ENCODE data around the gene TUBB2A. TPM values are rescaled to one million over a fixed set of nuclear protein-coding genes. Genes with fewer than 3 reads are reported as not detected.

The TUBB2A gene
- total RNA-seq, 1 donor from 2014 or later: 401 TPM

DNA sequence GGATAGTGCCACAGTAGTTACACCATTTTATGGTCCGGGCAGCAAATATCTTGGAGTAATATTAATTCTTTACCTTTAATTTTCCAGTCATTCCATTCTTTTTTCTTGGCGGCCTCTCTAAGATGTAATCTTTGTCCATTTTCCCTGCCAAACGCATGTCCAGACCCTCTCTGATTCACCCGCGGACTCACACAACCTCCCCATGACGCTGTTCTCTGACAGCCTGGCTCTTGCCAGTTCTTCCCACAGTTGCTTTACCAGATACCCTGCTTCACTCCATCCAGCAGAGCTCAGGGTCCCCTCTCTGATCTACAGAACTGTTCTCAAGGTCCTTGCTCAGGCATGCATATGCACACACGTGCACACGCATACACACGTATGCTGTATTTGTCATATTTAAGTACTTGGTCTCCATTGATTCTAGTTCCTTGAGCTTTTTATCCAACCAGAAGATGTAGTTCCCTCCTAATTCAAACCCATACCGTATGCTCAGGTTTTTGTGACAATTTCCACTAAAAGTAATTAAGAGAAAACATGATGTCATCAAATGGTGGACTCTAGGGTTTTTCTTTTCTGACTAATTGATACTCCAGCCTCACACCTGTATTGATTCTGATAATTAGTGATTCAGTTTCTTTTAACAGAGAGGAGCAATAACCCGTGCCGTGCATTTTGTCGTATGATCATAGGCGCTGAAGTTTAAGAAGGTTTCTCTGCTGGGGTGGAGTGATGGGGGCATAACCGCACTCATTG is 28.8 kb downstream of the TUBB2A start:
- Mint-ChIP-seq H3K9me3 (ENCODE audit: unreplicated experiment) (no peaks in the 10 kb centered on the region), H3K27me3 (ENCODE audit: low read depth, unreplicated experiment) (no peaks in the 10 kb centered on the region), H3K27ac (ENCODE audit: unreplicated experiment) (no peak overlapping the region), H3K4me3 (ENCODE audit: unreplicated experiment) (no peak overlapping the region), H3K36me3 (ENCODE audit: low read depth, unreplicated experiment) (peaks cover 21% of the 10 kb centered on the region), H3K4me1 (ENCODE audit: low read depth, unreplicated experiment) (no peaks in the 10 kb centered on the region)
- no peak overlapping the region for H2AFZ ChIP-seq (ENCODE audit: low read depth, low read length)
- H3K27ac ChIP-seq (ENCODE audit: low read depth, low read length): no peak overlapping the region
- no peaks in the 10 kb centered on the region for H3K27me3 ChIP-seq (ENCODE audit: insufficient read depth, low read length)
- H3K9ac ChIP-seq (ENCODE audit: low read length): no peak overlapping the region
- FAIRE-seq (no peak), DNase-seq (ENCODE audit: low read depth) (no peak)
- no peak for TF ChIP-seq EZH2 (IDR thresholded peaks at IDR 0.05; ENCODE audit: insufficient read depth, low read length)
- TF ChIP-seq, protein P1, sequence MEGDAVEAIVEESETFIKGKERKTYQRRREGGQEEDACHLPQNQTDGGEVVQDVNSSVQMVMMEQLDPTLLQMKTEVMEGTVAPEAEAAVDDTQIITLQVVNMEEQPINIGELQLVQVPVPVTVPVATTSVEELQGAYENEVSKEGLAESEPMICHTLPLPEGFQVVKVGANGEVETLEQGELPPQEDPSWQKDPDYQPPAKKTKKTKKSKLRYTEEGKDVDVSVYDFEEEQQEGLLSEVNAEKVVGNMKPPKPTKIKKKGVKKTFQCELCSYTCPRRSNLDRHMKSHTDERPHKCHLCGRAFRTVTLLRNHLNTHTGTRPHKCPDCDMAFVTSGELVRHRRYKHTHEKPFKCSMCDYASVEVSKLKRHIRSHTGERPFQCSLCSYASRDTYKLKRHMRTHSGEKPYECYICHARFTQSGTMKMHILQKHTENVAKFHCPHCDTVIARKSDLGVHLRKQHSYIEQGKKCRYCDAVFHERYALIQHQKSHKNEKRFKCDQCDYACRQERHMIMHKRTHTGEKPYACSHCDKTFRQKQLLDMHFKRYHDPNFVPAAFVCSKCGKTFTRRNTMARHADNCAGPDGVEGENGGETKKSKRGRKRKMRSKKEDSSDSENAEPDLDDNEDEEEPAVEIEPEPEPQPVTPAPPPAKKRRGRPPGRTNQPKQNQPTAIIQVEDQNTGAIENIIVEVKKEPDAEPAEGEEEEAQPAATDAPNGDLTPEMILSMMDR (IDR thresholded peaks at IDR 0.05; ENCODE audit: insufficient read depth, low read depth, low read length): no peak
- no peaks in the 10 kb centered on the region for H3K4me1 ChIP-seq (ENCODE audit: insufficient read depth, low read length)
- no peak overlapping the region for H3K4me3 ChIP-seq (ENCODE audit: insufficient read depth, low read depth, low read length)
- no peaks in the 10 kb centered on the region for H4K20me1 ChIP-seq (ENCODE audit: insufficient read depth, low read length)
- no peak overlapping the region for H3K4me2 ChIP-seq (ENCODE audit: low read length)
- no peaks in the 10 kb centered on the region for H3K79me2 ChIP-seq (ENCODE audit: insufficient read depth, low read length)
- H3K36me3 ChIP-seq (ENCODE audit: insufficient read depth, low read length): peaks cover 3% of the 10 kb centered on the region
- H3K9me3 ChIP-seq (ENCODE audit: insufficient read depth, low read depth, low read length): no peaks in the 10 kb centered on the region

GRCh38 chr6:3125815-3126214 is 31.5 kb downstream of the TUBB2A start:
- H3K27ac Mint-ChIP-seq (ENCODE audit: unreplicated experiment): no peak overlapping the region
- TF ChIP-seq, protein P1 (IDR thresholded peaks at IDR 0.05; ENCODE audit: insufficient read depth, low read depth, low read length): no peak
- no peak for TF ChIP-seq EZH2 (IDR thresholded peaks at IDR 0.05; ENCODE audit: insufficient read depth, low read length)
- Histone ChIP-seq H4K20me1 (ENCODE audit: insufficient read depth, low read length) (no peaks in the 10 kb centered on the region), H2AFZ (ENCODE audit: low read depth, low read length) (no peak overlapping the region), H3K4me3 (ENCODE audit: insufficient read depth, low read depth, low read length) (no peak overlapping the region), H3K36me3 (ENCODE audit: insufficient read depth, low read length) (peaks cover 3% of the 10 kb centered on the region), H3K9me3 (ENCODE audit: insufficient read depth, low read depth, low read length) (no peaks in the 10 kb centered on the region), H3K4me1 (ENCODE audit: insufficient read depth, low read length) (no peaks in the 10 kb centered on the region), H3K9ac (ENCODE audit: low read length) (no peak overlapping the region), H3K4me2 (ENCODE audit: low read length) (no peak overlapping the region), H3K27me3 (ENCODE audit: insufficient read depth, low read length) (no peaks in the 10 kb centered on the region), H3K27ac (ENCODE audit: low read depth, low read length) (no peak overlapping the region), H3K79me2 (ENCODE audit: insufficient read depth, low read length) (no peaks in the 10 kb centered on the region)
- no peak for FAIRE-seq
- H3K27me3 Mint-ChIP-seq (ENCODE audit: low read depth, unreplicated experiment): no peaks in the 10 kb centered on the region
- no peaks in the 10 kb centered on the region for H3K4me1 Mint-ChIP-seq (ENCODE audit: low read depth, unreplicated experiment)
- no peaks in the 10 kb centered on the region for H3K9me3 Mint-ChIP-seq (ENCODE audit: unreplicated experiment)
- H3K4me3 Mint-ChIP-seq (ENCODE audit: unreplicated experiment): no peak overlapping the region
- H3K36me3 Mint-ChIP-seq (ENCODE audit: low read depth, unreplicated experiment): peaks cover 4% of the 10 kb centered on the region
- DNase-seq (ENCODE audit: low read depth): no peak

- no peak for DNase-seq (ENCODE audit: low read depth)
- no peaks in the 10 kb centered on the region for H3K79me2 ChIP-seq (ENCODE audit: insufficient read depth, low read length)
- no peak overlapping the region for H2AFZ ChIP-seq (ENCODE audit: low read depth, low read length)
- Mint-ChIP-seq H3K27ac (ENCODE audit: unreplicated experiment) (no peak overlapping the region), H3K36me3 (ENCODE audit: low read depth, unreplicated experiment) (peaks cover 2% of the 10 kb centered on the region), H3K27me3 (ENCODE audit: low read depth, unreplicated experiment) (no peaks in the 10 kb centered on the region), H3K9me3 (ENCODE audit: unreplicated experiment) (no peaks in the 10 kb centered on the region), H3K4me1 (ENCODE audit: low read depth, unreplicated experiment) (no peaks in the 10 kb centered on the region), H3K4me3 (ENCODE audit: unreplicated experiment) (no peak overlapping the region)
- no peak overlapping the region for H3K4me3 ChIP-seq (ENCODE audit: insufficient read depth, low read depth, low read length)
- no peak for FAIRE-seq
- H3K9ac ChIP-seq (ENCODE audit: low read length): no peak overlapping the region
- no peaks in the 10 kb centered on the region for H4K20me1 ChIP-seq (ENCODE audit: insufficient read depth, low read length)
- no peaks in the 10 kb centered on the region for H3K9me3 ChIP-seq (ENCODE audit: insufficient read depth, low read depth, low read length)
- H3K27me3 ChIP-seq (ENCODE audit: insufficient read depth, low read length): no peaks in the 10 kb centered on the region
- H3K4me1 ChIP-seq (ENCODE audit: insufficient read depth, low read length): peaks cover under 1% of the 10 kb centered on the region
- no peak overlapping the region for H3K4me2 ChIP-seq (ENCODE audit: low read length)
- TF ChIP-seq EZH2 (IDR thresholded peaks at IDR 0.05; ENCODE audit: insufficient read depth, low read length): no peak
- no peaks in the 10 kb centered on the region for H3K36me3 ChIP-seq (ENCODE audit: insufficient read depth, low read length)
- no peak overlapping the region for H3K27ac ChIP-seq (ENCODE audit: low read depth, low read length)
Measured at GRCh38 chr6:3124667-3125066, 32.7 kb downstream of the TUBB2A start.

Measured in astrocyte (in vitro differentiated cells and primary cell).